ENCODE data around the gene GJA9. TPM values are rescaled to one million over a fixed set of nuclear protein-coding genes. Genes with fewer than 3 reads are reported as not detected.
"Not testable (repeated sequence)": the region's sequence is repeated elsewhere in the genome, so short reads cannot be mapped to it uniquely, and the experiment has no call there.

The GJA9 gene
- total RNA-seq, 1 experiment from 2014 or later, result not detected

DNA sequence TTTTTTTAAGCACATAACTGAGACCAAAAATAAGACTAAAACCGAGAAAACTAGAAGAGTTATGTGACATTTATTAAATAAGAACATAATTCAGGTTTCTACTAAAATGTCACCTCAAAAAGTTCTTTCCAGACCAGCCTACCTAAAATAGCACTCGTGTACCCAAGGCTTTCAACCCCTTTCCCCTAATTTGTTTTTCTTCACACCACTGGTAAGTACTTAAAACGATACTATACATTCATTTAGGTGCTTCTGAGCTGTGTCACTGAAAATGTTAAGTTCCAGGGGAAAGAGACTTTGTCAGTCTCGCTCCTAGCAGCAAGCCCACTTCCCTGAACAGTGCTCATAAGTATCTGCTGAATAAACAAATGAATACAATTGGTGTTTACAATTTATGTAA is 28.6 kb downstream of the GJA9 start:
- DNase-seq (ENCODE audit: unreplicated experiment), result no peak
- peaks cover 20% of the 10 kb centered on the region for H3K4me1 Mint-ChIP-seq (ENCODE audit: insufficient read depth, unreplicated experiment)
- intact Hi-C loops (cut with micrococcal nuclease), result no loop called here
- no peaks in the 10 kb centered on the region for H3K27me3 Mint-ChIP-seq (ENCODE audit: insufficient read depth, unreplicated experiment)
- POLR2A ChIA-PET, result interaction anchor here (0.6 kb wide), 1 partner anchor 20 kb away, joined by 3 read pairs; the partner anchor contains the start of gene MYCBP
- H3K9me3 Mint-ChIP-seq (ENCODE audit: unreplicated experiment), result no peaks in the 10 kb centered on the region
- H3K4me3 Mint-ChIP-seq (ENCODE audit: unreplicated experiment), result no peak overlapping the region
- H3K36me3 Mint-ChIP-seq (ENCODE audit: insufficient read depth, unreplicated experiment), result peaks cover 90% of the 10 kb centered on the region
- no peak overlapping the region for H3K27ac Mint-ChIP-seq (ENCODE audit: low read depth, unreplicated experiment)
- CTCF ChIA-PET, result no interaction called here
- TF ChIP-seq, protein P1, sequence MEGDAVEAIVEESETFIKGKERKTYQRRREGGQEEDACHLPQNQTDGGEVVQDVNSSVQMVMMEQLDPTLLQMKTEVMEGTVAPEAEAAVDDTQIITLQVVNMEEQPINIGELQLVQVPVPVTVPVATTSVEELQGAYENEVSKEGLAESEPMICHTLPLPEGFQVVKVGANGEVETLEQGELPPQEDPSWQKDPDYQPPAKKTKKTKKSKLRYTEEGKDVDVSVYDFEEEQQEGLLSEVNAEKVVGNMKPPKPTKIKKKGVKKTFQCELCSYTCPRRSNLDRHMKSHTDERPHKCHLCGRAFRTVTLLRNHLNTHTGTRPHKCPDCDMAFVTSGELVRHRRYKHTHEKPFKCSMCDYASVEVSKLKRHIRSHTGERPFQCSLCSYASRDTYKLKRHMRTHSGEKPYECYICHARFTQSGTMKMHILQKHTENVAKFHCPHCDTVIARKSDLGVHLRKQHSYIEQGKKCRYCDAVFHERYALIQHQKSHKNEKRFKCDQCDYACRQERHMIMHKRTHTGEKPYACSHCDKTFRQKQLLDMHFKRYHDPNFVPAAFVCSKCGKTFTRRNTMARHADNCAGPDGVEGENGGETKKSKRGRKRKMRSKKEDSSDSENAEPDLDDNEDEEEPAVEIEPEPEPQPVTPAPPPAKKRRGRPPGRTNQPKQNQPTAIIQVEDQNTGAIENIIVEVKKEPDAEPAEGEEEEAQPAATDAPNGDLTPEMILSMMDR (IDR thresholded peaks at IDR 0.05; ENCODE audit: unreplicated experiment), result no peak
- BruUV-seq (replicated peaks), result no TSS peak

DNA sequence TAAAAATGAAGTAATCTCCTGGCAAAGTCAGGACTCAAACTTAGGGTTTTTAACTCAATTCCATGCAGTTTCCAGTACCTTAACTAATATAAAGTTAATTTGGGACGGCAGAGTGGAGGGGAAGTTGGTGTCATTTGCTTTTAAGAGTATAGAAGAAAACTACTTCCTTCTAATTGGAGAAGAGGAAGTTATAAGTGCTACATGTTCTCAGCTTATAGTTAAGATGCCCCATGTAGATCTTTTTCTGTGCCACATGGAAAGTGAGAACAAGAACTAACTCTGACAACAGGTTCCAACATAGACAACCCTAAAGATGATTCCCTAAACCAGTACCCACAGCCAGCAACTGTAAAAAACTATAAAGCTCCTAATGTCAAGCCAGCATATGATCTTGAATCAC is 33.3 kb downstream of the GJA9 start:
- CTCF ChIA-PET, result interaction anchor here (0.6 to 1.0 kb wide), 3 partner anchors 10 to 244 kb away, joined by 3 read pairs; no protein-coding TSS in a partner anchor
- peaks cover 100% of the 10 kb centered on the region for H3K36me3 Mint-ChIP-seq (ENCODE audit: insufficient read depth, unreplicated experiment)

DNA sequence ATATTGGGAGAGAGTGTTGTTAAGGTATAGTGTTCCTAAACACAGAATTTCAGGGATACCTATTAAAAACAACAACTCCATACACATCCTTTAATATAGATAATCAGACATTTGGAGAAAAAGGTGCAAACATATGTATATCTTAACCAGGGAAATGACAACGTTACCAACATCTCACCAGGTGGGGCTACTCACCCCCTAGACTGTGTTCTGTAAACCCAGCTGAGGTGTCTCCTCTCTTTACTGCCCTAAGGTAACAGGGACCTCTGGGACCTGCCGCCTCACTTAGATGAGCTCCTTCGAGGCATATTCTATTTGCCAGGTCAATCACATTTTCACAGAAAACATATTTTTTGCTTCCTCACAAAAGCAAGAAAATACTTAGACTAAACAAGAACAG is 35.2 kb downstream of the GJA9 start:
- H3K36me3 Mint-ChIP-seq (ENCODE audit: insufficient read depth, unreplicated experiment), result peaks cover 96% of the 10 kb centered on the region
- no peak overlapping the region for H3K4me3 Mint-ChIP-seq (ENCODE audit: unreplicated experiment)
- no TSS peak for BruUV-seq (replicated peaks)
- peaks cover 11% of the 10 kb centered on the region for H3K4me1 Mint-ChIP-seq (ENCODE audit: insufficient read depth, unreplicated experiment)
- TF ChIP-seq, protein P1 (IDR thresholded peaks at IDR 0.05; ENCODE audit: unreplicated experiment), result no peak
- H3K9me3 Mint-ChIP-seq (ENCODE audit: unreplicated experiment), result no peaks in the 10 kb centered on the region
- DNase-seq (ENCODE audit: unreplicated experiment), result no peak
- H3K27ac Mint-ChIP-seq (ENCODE audit: low read depth, unreplicated experiment), result no peak overlapping the region
- intact Hi-C loops (cut with micrococcal nuclease), result no loop called here
- ChIA-PET CTCF (interaction anchor here (0.6 to 2.4 kb wide), 5 partner anchors 11 to 967 kb away, joined by 3 to 7 read pairs (median 4); no protein-coding TSS in a partner anchor), POLR2A (no interaction called here)
- H3K27me3 Mint-ChIP-seq (ENCODE audit: insufficient read depth, unreplicated experiment), result no peaks in the 10 kb centered on the region

More for the DNA sequence above, 33.3 kb downstream of the GJA9 start:
- POLR2A ChIA-PET, result interaction anchor here (0.7 to 2.1 kb wide), 2 partner anchors 12 kb away, joined by 4 read pairs; partner anchors contain the start of gene RRAGC
- peaks cover 14% of the 10 kb centered on the region for H3K4me1 Mint-ChIP-seq (ENCODE audit: insufficient read depth, unreplicated experiment)
- intact Hi-C loops (cut with micrococcal nuclease), result no loop called here
- no peak overlapping the region for H3K4me3 Mint-ChIP-seq (ENCODE audit: unreplicated experiment)
- no peak overlapping the region for H3K27ac Mint-ChIP-seq (ENCODE audit: low read depth, unreplicated experiment)
- TF ChIP-seq, protein P1 (IDR thresholded peaks at IDR 0.05; ENCODE audit: unreplicated experiment), result no peak
- no peaks in the 10 kb centered on the region for H3K9me3 Mint-ChIP-seq (ENCODE audit: unreplicated experiment)
- H3K27me3 Mint-ChIP-seq (ENCODE audit: insufficient read depth, unreplicated experiment), result no peaks in the 10 kb centered on the region
- BruUV-seq (replicated peaks), result no TSS peak
- no peak for DNase-seq (ENCODE audit: unreplicated experiment)

DNA sequence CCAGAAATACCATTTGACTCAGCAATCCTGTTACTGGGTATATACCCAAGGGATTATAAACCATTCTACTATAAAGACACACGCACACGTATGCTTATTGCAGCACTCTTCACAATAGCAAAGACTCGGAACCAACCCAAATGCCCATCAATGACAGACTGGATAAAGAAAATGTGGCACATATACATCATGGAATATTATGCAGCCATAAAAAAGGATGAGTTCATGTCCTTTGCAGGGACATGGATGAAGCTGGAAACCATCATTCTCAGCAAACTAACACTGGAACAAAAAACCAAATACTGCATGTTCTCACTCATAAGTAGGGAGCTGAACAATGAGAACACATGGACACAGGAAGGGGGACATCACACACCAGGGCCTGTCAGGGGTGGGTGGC is 36.3 kb downstream of the GJA9 start:
- H3K27ac Mint-ChIP-seq (ENCODE audit: low read depth, unreplicated experiment); BruUV-seq (replicated peaks); H3K4me3 Mint-ChIP-seq (ENCODE audit: unreplicated experiment); POLR2A ChIA-PET; DNase-seq (ENCODE audit: unreplicated experiment); H3K27me3 Mint-ChIP-seq (ENCODE audit: insufficient read depth, unreplicated experiment); H3K9me3 Mint-ChIP-seq (ENCODE audit: unreplicated experiment); H3K4me1 Mint-ChIP-seq (ENCODE audit: insufficient read depth, unreplicated experiment); intact Hi-C loops (cut with micrococcal nuclease): not testable (repeated sequence)
- peaks cover 94% of the 10 kb centered on the region for H3K36me3 Mint-ChIP-seq (ENCODE audit: insufficient read depth, unreplicated experiment)
- CTCF ChIA-PET, result interaction anchor here (0.6 to 2.4 kb wide), 2 partner anchors 818 to 1273 kb away, joined by 3 to 7 read pairs; no protein-coding TSS in a partner anchor
